Activated CD8-positive, alpha-beta T cell treated with anti-CD3 and anti-CD28 coated beads for 36 hours (primary cell): ENCODE results near the gene ADGRG7. TPM values are rescaled to one million over a fixed set of nuclear protein-coding genes. Genes with fewer than 3 reads are reported as not detected.

Experiments
- ATAC-seq: fragments of 200-7000 bp; cut with Tn5 transposase; one replicate; pipeline ENCODE4 v1.10.0; 2021; ENCODE audit warnings: mild to moderate bottlenecking, moderate library complexity
- CTCF ChIA-PET: fragments of 350-600 bp; sonication (Branson Sonifier 250); formaldehyde crosslinking; loops from one replicate; lab custom pipeline; 2021; ENCODE audit warnings: antibody characterized with exemption; lab: Charles Lee
- POLR2A ChIA-PET: fragments of 350-600 bp; sonication (Branson Sonifier 250); formaldehyde crosslinking; loops from one replicate; lab custom pipeline; 2021; ENCODE audit warnings: antibody characterized with exemption; lab: Charles Lee
- DNase-seq: peaks from one replicate; pipeline ENCODE4 v3.0.0-alpha.2; 2020
- H3K27ac Mint-ChIP-seq: one replicate; pipeline ENCODE4 v1.8.0; 2021; ENCODE audit warnings: mild to moderate bottlenecking, mixed read lengths
- H3K27me3 Mint-ChIP-seq: one replicate; pipeline ENCODE4 v1.8.0; 2021; ENCODE audit warnings: mixed read lengths
- H3K36me3 Mint-ChIP-seq: one replicate; pipeline ENCODE4 v1.8.0; 2021; ENCODE audit warnings: low read depth, mixed read lengths
- H3K4me1 Mint-ChIP-seq: one replicate; pipeline ENCODE4 v1.8.0; 2021; ENCODE audit warnings: low read depth, mixed read lengths
- H3K4me3 Mint-ChIP-seq: one replicate; pipeline ENCODE4 v1.8.0; 2021; ENCODE audit warnings: mild to moderate bottlenecking, moderate library complexity, mixed read lengths
- H3K9me3 Mint-ChIP-seq: one replicate; pipeline ENCODE4 v1.8.0; 2021; ENCODE audit warnings: mixed read lengths
- intact Hi-C: fragments of 100-400 bp; cut with micrococcal nuclease; formaldehyde crosslinking; loops from one replicate; pipeline ENCODE4 v1.10.0; 2022
- total RNA-seq, 2 experiments: library from RNA; stranded (reverse); gene quantifications; one replicate each; pipeline ENCODE4 v1.2.3, GENCODE V29; 2021
- TF ChIP-seq, protein P1 (sequence below): fragments of 200-600 bp; IDR thresholded peaks from one replicate; pipeline ENCODE4 v1.8.0; 2022; ENCODE audit warnings: antibody characterized with exemption, mild to moderate bottlenecking

The ADGRG7 gene
- total RNA-seq, 2 experiments from 2014 or later, result 21.2 to 24.7 TPM

GRCh38 chr3:100681496-100681895 lies 72.1 kb downstream of the ADGRG7 start:
- DNase-seq, result no peak
- H3K36me3 Mint-ChIP-seq, result peaks cover 29% of the 10 kb centered on the region
- H3K27me3 Mint-ChIP-seq, result no peaks in the 10 kb centered on the region
- peaks cover 1% of the 10 kb centered on the region for H3K9me3 Mint-ChIP-seq
- H3K4me1 Mint-ChIP-seq, result no peaks in the 10 kb centered on the region
- ATAC-seq, result no peak
- H3K27ac Mint-ChIP-seq, result no peak overlapping the region
- no peak overlapping the region for H3K4me3 Mint-ChIP-seq
- CTCF ChIA-PET, result interaction anchor here (1.4 kb wide), 1 partner anchor 30 kb away, joined by 4 read pairs; no protein-coding TSS in a partner anchor
- intact Hi-C loops, result no loop called here
- TF ChIP-seq, protein P1, sequence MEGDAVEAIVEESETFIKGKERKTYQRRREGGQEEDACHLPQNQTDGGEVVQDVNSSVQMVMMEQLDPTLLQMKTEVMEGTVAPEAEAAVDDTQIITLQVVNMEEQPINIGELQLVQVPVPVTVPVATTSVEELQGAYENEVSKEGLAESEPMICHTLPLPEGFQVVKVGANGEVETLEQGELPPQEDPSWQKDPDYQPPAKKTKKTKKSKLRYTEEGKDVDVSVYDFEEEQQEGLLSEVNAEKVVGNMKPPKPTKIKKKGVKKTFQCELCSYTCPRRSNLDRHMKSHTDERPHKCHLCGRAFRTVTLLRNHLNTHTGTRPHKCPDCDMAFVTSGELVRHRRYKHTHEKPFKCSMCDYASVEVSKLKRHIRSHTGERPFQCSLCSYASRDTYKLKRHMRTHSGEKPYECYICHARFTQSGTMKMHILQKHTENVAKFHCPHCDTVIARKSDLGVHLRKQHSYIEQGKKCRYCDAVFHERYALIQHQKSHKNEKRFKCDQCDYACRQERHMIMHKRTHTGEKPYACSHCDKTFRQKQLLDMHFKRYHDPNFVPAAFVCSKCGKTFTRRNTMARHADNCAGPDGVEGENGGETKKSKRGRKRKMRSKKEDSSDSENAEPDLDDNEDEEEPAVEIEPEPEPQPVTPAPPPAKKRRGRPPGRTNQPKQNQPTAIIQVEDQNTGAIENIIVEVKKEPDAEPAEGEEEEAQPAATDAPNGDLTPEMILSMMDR, result no peak
- POLR2A ChIA-PET, result no interaction called here

DNA sequence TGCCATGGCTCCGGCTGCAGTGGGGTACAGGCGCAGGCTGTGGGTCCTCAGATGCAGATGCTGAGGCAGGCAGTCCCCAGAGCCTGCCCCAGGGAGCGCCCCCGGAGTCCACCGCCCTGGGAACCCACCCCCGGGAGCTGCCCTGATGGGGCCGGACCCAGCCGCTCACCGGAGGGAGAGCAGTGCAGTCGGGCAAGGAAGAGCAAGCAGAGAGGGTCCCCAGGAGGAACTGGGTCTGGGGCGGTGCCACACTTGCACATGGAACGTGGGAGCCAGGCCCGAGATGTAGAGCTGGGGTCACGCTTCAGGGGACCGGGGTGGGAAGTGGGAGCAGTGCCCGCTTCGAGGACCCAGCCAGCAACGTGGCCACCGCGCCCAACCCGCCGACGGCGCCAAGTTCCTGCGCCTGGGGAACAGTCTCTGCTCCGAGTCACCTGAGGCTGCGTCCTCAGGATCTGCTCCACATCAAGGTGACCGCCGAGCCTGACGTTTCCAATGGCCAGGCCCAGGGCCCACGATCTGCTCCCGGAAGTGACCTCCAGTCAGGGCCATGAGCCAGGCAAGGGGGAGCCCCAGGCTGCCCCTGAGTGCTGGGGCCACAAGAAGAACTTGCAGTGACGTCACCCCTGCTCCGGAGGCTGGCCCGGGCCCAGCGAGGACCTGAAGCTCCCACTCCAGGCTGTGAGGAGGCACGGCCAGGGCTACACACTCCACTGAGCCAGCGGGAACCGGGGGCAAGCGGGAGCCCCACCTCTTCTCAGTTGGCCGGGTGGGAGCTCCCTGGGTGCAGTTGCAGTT lies 72.9 kb downstream of the ADGRG7 start:
- DNase-seq (no peak), ATAC-seq (peak; percentile 30)
- Mint-ChIP-seq H3K4me3 (no peak overlapping the region), H3K36me3 (peaks cover 29% of the 10 kb centered on the region), H3K9me3 (peaks cover 1% of the 10 kb centered on the region), H3K4me1 (no peaks in the 10 kb centered on the region), H3K27ac (no peak overlapping the region), H3K27me3 (no peaks in the 10 kb centered on the region)
- POLR2A ChIA-PET, result interaction anchor here (1.1 to 2.3 kb wide), 5 partner anchors 13 to 31 kb away, joined by 3 to 6 read pairs (median 3); partner anchors contain the start of gene TFG
- TF ChIP-seq, protein P1, result no peak
- CTCF ChIA-PET, result interaction anchor here (0.9 to 1.8 kb wide), 6 partner anchors 24 to 219 kb away, joined by 3 to 5 read pairs (median 4); partner anchors contain the start of gene TFG
- intact Hi-C loops, result no loop called here

DNA sequence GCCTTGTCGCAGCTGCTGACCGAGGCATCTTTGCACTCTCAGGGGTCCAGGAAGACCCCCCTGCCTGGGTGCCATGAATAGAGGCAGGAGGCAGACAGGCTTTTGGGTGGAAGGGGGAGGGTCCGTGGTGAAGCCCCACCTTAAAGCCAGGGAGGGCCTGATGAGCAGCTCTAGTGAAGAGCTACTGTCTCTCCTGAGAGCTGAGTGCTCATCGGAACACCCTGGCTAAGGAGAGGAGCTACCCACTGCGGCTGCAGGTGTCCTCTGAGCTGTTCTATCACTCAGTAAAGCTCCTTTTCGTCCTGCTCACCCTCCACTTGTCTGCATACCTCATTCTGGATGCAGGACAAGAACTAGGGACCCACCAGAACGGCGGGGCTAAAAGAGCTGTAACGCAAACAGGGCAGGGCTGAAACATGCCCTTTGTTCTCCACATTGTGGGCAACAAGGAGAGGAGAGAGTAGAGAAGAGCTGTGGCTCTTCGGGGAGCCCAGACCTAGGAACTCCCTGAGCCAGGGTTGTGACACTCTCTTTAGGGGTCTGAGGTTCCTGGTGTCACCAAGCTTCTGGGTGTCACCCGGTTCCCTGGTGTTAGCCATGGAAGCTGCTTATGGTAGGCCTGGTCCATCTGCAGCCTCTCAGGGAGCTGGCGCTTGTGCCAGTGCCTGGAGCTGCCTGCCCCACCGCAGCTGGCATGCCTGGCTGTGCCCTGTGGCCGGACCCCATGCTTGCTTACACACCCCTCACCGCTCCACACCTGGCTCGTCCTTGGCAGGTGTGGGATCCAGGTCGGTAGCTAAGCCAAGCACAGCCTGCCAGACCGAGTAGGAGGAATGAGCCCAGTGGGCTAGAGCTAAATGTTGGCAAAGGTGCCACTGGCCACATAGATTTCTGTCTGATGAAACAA lies 73.7 kb downstream of the ADGRG7 start:
- intact Hi-C loops, result no loop called here
- ChIA-PET POLR2A (interaction anchor here (1.1 to 2.3 kb wide), 8 partner anchors 9 to 30 kb away, joined by 3 to 6 read pairs (median 3); partner anchors contain the start of gene TFG), CTCF (interaction anchor here (0.9 to 1.8 kb wide), 7 partner anchors 11 to 220 kb away, joined by 3 to 5 read pairs (median 3); partner anchors contain the start of gene TFG)
- ATAC-seq, result peak; percentile 34
- Mint-ChIP-seq H3K4me1 (no peaks in the 10 kb centered on the region), H3K9me3 (peaks cover 1% of the 10 kb centered on the region), H3K4me3 (no peak overlapping the region), H3K27ac (no peak overlapping the region), H3K36me3 (peaks cover 26% of the 10 kb centered on the region), H3K27me3 (no peaks in the 10 kb centered on the region)
- TF ChIP-seq, protein P1, result no peak
- DNase-seq, result no peak

GRCh38 chr3:100693225-100693624 lies 83.8 kb downstream of the ADGRG7 start:
- H3K4me1 Mint-ChIP-seq, result no peaks in the 10 kb centered on the region
- CTCF ChIA-PET, result interaction anchor here (1.0 to 2.1 kb wide), 7 partner anchors 13 to 102 kb away, joined by 3 to 6 read pairs (median 3); partner anchors contain the start of gene TFG
- H3K27me3 Mint-ChIP-seq, result peaks cover 4% of the 10 kb centered on the region

More at GRCh38 chr3:100693225-100693624, 83.8 kb downstream of the ADGRG7 start:
- POLR2A ChIA-PET, result interaction anchor here (1.0 to 1.8 kb wide), 3 partner anchors 15 to 40 kb away, joined by 3 to 12 read pairs (median 7); partner anchors contain the start of gene TFG
- Mint-ChIP-seq H3K4me3 (no peak overlapping the region), H3K9me3 (no peaks in the 10 kb centered on the region), H3K36me3 (peaks cover 21% of the 10 kb centered on the region), H3K27ac (no peak overlapping the region)
- intact Hi-C loops, result no loop called here
- DNase-seq (no peak), ATAC-seq (no peak)
- TF ChIP-seq, protein P1, result no peak
